HepG2 (cell line): ENCODE results near the gene B3GAT3. TPM values are rescaled to one million over a fixed set of nuclear protein-coding genes. Genes with fewer than 3 reads are reported as not detected.
A peak's percentile ranks its signal among the peaks of the same experiment; 100 is the strongest.

ENCODE experiments used
- HNF4A ChIP-seq: sonication (generic); formaldehyde crosslinking; IDR thresholded peaks from 2 replicates; pipeline ENCODE4 v1.4.0; 2020; ENCODE audit warnings: missing genetic modification reagents
- IKZF4 ChIP-seq: sonication (generic); formaldehyde crosslinking; IDR thresholded peaks from 2 replicates; pipeline ENCODE4 v1.5.1; 2020; ENCODE audit warnings: borderline replicate concordance, mild to moderate bottlenecking, low read depth, missing genetic modification reagents; ENCODE audit errors: not compliant biosample characterization
- MLLT10 ChIP-seq: sonication (generic); formaldehyde crosslinking; IDR thresholded peaks from 2 replicates; pipeline ENCODE4 v1.4.0; 2020; ENCODE audit warnings: missing genetic modification reagents
- ZBTB20 ChIP-seq: sonication (generic); formaldehyde crosslinking; IDR thresholded peaks from 2 replicates; pipeline ENCODE4 v1.8.1; 2023; ENCODE audit warnings: missing genetic modification reagents, low read depth, mild to moderate bottlenecking, borderline replicate concordance
- ZBTB7A ChIP-seq: sonication (generic); formaldehyde crosslinking; IDR thresholded peaks from 2 replicates; pipeline ENCODE4 v1.8.0; 2022; ENCODE audit warnings: mild to moderate bottlenecking, missing genetic modification reagents
- polyA plus RNA-seq, 8 experiments: library from polyadenylated mRNA; depleted of rRNA in 3 of 8; stranded (reverse) in 7 of 8; unstranded in 1 of 8; fragments of >200 nt; fragmentation: Illumina TruSeq in 4 of 8; extraction: Trizol in 4 of 8; gene quantifications; 2 replicates each; pipeline versions ENCODE4 v1.2.1 to v1.2.3, GENCODE V29; 2011 to 2016; ENCODE audit warnings: low read depth in 4 of 8, missing spikeins in 1 of 8, mixed read lengths in 1 of 8; ENCODE audit not compliant: insufficient read depth in 1 of 8
- total RNA-seq, 5 experiments: library from RNA; depleted of rRNA; stranded (reverse); fragments of >200 nt; fragmentation: Illumina TruSeq; extraction: Trizol; gene quantifications; 2 replicates each; pipeline ENCODE4 v1.2.3, GENCODE V29; 2016; ENCODE audit warnings: low read depth in 1 of 5
- TF ChIP-seq, protein P1 (sequence below): sonication (generic); formaldehyde crosslinking; IDR thresholded peaks from 2 replicates; pipeline ENCODE4 v1.4.0; 2020; ENCODE audit warnings: mild to moderate bottlenecking, missing genetic modification reagents
- TF ChIP-seq, protein P2 (sequence below): sonication (generic); formaldehyde crosslinking; IDR thresholded peaks from 2 replicates; pipeline ENCODE4 v1.5.0; 2020; ENCODE audit warnings: mild to moderate bottlenecking, missing genetic modification reagents, borderline replicate concordance
- TF ChIP-seq, protein P3 (sequence below): sonication (generic); formaldehyde crosslinking; IDR thresholded peaks from 2 replicates; pipeline ENCODE4 v1.4.0; 2020; ENCODE audit warnings: mild to moderate bottlenecking, missing genetic modification reagents, borderline replicate concordance

Gene B3GAT3
- total and polyA plus RNA-seq, 2 of the 13 experiments (the other 11 are each of a cell fraction or from before 2014, with no cell fraction given): 21.3 to 26.1 TPM

DNA sequence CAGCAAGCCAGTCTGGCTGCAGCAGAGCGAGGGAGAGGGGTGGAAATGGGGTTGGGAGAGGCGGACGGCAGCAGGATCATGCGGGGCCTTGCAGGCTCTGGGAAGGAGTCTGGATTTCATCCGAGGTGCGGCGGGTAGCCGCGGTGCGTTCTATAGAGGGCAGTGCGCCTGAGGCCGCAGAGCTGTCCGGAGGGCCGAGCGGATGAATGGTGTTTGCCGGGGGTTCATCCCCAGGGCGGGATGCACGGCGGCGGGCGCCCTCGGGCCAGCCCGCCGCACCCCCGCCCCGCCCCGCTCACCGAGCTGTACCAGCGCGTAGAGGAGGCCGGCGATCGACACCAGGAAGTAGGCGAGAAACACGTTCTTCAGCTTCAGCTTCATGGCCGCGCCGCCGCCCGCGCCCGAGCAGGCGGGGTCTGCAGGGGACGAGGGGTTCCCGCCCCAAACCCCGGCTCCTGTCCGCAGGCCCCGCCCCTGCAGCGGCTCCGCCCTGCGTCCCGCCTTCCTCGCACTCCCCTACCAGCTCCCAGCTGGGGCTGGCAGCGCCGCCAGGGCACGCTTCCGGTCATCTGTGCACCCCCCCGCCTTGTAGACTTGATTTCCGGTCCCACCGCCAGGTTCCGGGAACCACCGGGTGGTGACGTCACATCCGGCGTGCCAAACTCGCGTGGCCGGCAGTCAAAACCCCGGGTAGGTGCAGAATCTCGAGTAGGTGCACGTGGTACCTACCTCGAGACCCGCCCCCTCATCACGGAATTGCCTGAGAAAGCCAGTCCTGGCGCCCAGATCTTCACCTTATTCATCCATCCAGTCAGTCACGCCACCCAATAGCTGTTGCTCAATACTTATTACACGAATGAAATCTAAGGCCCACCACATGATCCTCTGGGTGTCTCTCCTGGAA lies at the start of gene B3GAT3 (continued):
- peak; percentile 88 for TF ChIP-seq IKZF4 (CRISPR knock-in tag)
- TF ChIP-seq ZBTB20 (CRISPR knock-in tag): peak; percentile 81; the same call in 1 of the 2 replicates
- TF ChIP-seq, protein P1, sequence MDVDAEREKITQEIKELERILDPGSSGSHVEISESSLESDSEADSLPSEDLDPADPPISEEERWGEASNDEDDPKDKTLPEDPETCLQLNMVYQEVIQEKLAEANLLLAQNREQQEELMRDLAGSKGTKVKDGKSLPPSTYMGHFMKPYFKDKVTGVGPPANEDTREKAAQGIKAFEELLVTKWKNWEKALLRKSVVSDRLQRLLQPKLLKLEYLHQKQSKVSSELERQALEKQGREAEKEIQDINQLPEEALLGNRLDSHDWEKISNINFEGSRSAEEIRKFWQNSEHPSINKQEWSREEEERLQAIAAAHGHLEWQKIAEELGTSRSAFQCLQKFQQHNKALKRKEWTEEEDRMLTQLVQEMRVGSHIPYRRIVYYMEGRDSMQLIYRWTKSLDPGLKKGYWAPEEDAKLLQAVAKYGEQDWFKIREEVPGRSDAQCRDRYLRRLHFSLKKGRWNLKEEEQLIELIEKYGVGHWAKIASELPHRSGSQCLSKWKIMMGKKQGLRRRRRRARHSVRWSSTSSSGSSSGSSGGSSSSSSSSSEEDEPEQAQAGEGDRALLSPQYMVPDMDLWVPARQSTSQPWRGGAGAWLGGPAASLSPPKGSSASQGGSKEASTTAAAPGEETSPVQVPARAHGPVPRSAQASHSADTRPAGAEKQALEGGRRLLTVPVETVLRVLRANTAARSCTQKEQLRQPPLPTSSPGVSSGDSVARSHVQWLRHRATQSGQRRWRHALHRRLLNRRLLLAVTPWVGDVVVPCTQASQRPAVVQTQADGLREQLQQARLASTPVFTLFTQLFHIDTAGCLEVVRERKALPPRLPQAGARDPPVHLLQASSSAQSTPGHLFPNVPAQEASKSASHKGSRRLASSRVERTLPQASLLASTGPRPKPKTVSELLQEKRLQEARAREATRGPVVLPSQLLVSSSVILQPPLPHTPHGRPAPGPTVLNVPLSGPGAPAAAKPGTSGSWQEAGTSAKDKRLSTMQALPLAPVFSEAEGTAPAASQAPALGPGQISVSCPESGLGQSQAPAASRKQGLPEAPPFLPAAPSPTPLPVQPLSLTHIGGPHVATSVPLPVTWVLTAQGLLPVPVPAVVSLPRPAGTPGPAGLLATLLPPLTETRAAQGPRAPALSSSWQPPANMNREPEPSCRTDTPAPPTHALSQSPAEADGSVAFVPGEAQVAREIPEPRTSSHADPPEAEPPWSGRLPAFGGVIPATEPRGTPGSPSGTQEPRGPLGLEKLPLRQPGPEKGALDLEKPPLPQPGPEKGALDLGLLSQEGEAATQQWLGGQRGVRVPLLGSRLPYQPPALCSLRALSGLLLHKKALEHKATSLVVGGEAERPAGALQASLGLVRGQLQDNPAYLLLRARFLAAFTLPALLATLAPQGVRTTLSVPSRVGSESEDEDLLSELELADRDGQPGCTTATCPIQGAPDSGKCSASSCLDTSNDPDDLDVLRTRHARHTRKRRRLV: peak; percentile 73
- no peak for TF ChIP-seq MLLT10
- peak; percentile 22; the same call in 1 of the 2 replicates for TF ChIP-seq HNF4A (CRISPR knock-in tag)
- 0 out of 2 replicates have a peak, but pooled peaks have one; percentile 29 for TF ChIP-seq ZBTB7A (CRISPR knock-in tag)
- TF ChIP-seq, protein P2, sequence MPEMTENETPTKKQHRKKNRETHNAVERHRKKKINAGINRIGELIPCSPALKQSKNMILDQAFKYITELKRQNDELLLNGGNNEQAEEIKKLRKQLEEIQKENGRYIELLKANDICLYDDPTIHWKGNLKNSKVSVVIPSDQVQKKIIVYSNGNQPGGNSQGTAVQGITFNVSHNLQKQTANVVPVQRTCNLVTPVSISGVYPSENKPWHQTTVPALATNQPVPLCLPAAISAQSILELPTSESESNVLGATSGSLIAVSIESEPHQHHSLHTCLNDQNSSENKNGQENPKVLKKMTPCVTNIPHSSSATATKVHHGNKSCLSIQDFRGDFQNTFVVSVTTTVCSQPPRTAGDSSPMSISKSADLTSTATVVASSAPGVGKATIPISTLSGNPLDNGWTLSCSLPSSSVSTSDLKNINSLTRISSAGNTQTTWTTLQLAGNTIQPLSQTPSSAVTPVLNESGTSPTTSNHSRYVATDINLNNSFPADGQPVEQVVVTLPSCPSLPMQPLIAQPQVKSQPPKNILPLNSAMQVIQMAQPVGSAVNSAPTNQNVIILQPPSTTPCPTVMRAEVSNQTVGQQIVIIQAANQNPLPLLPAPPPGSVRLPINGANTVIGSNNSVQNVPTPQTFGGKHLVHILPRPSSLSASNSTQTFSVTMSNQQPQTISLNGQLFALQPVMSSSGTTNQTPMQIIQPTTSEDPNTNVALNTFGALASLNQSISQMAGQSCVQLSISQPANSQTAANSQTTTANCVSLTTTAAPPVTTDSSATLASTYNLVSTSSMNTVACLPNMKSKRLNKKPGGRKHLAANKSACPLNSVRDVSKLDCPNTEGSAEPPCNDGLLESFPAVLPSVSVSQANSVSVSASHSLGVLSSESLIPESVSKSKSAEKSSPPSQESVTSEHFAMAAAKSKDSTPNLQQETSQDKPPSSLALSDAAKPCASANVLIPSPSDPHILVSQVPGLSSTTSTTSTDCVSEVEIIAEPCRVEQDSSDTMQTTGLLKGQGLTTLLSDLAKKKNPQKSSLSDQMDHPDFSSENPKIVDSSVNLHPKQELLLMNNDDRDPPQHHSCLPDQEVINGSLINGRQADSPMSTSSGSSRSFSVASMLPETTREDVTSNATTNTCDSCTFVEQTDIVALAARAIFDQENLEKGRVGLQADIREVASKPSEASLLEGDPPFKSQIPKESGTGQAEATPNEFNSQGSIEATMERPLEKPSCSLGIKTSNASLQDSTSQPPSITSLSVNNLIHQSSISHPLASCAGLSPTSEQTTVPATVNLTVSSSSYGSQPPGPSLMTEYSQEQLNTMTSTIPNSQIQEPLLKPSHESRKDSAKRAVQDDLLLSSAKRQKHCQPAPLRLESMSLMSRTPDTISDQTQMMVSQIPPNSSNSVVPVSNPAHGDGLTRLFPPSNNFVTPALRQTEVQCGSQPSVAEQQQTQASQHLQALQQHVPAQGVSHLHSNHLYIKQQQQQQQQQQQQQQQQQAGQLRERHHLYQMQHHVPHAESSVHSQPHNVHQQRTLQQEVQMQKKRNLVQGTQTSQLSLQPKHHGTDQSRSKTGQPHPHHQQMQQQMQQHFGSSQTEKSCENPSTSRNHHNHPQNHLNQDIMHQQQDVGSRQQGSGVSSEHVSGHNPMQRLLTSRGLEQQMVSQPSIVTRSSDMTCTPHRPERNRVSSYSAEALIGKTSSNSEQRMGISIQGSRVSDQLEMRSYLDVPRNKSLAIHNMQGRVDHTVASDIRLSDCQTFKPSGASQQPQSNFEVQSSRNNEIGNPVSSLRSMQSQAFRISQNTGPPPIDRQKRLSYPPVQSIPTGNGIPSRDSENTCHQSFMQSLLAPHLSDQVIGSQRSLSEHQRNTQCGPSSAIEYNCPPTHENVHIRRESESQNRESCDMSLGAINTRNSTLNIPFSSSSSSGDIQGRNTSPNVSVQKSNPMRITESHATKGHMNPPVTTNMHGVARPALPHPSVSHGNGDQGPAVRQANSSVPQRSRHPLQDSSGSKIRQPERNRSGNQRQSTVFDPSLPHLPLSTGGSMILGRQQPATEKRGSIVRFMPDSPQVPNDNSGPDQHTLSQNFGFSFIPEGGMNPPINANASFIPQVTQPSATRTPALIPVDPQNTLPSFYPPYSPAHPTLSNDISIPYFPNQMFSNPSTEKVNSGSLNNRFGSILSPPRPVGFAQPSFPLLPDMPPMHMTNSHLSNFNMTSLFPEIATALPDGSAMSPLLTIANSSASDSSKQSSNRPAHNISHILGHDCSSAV: no peak
- TF ChIP-seq, protein P3, sequence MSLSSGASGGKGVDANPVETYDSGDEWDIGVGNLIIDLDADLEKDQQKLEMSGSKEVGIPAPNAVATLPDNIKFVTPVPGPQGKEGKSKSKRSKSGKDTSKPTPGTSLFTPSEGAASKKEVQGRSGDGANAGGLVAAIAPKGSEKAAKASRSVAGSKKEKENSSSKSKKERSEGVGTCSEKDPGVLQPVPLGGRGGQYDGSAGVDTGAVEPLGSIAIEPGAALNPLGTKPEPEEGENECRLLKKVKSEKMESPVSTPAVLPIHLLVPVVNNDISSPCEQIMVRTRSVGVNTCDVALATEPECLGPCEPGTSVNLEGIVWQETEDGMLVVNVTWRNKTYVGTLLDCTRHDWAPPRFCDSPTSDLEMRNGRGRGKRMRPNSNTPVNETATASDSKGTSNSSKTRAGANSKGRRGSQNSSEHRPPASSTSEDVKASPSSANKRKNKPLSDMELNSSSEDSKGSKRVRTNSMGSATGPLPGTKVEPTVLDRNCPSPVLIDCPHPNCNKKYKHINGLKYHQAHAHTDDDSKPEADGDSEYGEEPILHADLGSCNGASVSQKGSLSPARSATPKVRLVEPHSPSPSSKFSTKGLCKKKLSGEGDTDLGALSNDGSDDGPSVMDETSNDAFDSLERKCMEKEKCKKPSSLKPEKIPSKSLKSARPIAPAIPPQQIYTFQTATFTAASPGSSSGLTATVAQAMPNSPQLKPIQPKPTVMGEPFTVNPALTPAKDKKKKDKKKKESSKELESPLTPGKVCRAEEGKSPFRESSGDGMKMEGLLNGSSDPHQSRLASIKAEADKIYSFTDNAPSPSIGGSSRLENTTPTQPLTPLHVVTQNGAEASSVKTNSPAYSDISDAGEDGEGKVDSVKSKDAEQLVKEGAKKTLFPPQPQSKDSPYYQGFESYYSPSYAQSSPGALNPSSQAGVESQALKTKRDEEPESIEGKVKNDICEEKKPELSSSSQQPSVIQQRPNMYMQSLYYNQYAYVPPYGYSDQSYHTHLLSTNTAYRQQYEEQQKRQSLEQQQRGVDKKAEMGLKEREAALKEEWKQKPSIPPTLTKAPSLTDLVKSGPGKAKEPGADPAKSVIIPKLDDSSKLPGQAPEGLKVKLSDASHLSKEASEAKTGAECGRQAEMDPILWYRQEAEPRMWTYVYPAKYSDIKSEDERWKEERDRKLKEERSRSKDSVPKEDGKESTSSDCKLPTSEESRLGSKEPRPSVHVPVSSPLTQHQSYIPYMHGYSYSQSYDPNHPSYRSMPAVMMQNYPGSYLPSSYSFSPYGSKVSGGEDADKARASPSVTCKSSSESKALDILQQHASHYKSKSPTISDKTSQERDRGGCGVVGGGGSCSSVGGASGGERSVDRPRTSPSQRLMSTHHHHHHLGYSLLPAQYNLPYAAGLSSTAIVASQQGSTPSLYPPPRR (CRISPR knock-in tag): peak; percentile 27; the same call in 1 of the 2 replicates
